ENCODE measurements around the gene RIBC2.

RIBC2 gene

GRCh38 chr22:45476814-45477213, 63.3 kb downstream of the RIBC2 start:
- DNase-seq: no peak

GRCh38 chr22:45477366-45478107, 64.0 kb downstream of the RIBC2 start:
- no peak for DNase-seq

- no peak for DNase-seq
These were observed 64.7 kb downstream of the RIBC2 start for GRCh38 chr22:45478108-45478771.

GRCh38 chr22:45480717-45481116, 67.2 kb downstream of the RIBC2 start:
- DNase-seq: no peak

GRCh38 chr22:45481661-45482060, 68.2 kb downstream of the RIBC2 start:
- no peak for DNase-seq
